DMS79 treated with DMSO at 0.1 percent for 48 hours (cell line): Measurements from ENCODE around the gene PPM1E.
"Not testable (repeated sequence)": the region's sequence is repeated elsewhere in the genome, so short reads cannot be mapped to it uniquely, and the experiment has no call there.

ENCODE experiments used
- DNase-seq: peaks from one replicate; lab custom pipeline; 2025; lab: John Stamatoyannopoulos, UW

PPM1E gene

DNA sequence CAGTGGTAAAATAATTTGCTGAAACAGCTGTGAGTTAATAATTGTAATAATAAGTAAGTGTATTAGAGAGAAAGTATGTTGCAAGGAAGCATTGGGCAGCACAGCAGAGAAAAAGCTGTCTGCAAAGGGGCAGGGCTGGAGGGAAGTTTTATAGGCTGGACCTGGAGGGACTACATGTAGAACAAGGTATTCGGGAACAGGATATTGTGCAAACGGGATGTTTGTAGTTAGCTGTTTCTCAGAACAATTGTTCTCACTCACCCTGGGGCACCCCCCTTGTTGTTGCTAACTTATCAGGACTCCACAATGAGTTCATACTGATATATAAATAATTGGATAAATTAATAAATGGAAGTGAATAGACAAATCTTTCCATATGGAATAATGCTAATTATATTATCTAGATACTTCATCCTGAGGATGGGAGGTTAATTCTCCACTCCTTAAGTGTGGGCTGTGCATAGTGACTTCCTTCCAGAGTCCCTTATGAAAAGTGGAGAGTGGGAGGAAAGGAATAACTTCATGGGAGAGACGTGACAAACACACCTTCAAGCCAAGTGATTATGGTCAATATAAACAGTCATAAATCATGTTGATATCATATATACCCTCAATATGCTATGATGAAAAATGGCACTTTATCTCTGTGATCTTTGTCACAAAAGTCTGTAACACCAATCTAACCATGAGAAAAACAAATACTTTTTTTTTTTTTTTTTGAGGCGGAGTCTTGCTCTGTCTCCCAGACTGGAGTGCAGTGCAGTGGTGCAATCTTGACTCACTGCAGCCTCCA, 85.4 kb downstream of the PPM1E start:
- no peak for DNase-seq

DNA sequence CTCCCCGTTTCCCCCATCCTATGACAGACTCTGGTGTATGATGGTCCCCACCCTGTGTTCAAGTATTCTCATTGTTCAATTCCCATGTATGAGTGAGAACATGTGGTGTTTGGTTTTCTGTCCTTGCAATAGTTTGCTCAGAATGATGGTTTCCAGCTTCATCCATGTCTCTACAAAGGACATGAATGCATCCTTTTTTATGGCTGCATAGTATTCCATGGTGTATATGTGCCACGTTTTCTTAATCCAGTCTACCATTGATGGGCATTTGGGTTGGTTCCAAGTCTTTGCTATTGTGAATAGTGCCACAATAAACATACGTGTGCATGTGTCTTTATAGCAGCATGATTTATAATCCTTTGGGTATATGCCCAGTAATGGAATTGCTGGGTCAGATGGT, 90.8 kb downstream of the PPM1E start:
- not testable (repeated sequence) for DNase-seq

DNA sequence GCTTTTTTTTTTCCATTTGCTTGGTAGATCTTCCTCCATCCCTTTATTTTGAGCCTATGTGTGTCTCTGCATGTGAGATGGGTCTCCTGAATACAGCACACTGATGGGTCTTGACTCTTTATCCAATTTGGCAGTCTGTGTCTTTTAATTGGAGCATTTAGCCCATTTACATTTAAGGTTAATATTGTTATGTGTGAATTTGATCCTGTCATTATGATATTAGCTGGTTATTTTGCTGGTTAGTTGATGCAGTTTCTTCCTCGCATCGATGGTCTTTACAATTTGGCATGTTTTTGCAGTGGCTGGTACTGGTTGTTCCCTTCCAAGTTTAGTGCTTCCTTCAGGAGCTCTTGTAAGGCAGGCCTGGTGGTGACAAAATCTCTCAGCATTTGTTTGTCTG, 94.5 kb downstream of the PPM1E start:
- not testable (repeated sequence) for DNase-seq

DNA sequence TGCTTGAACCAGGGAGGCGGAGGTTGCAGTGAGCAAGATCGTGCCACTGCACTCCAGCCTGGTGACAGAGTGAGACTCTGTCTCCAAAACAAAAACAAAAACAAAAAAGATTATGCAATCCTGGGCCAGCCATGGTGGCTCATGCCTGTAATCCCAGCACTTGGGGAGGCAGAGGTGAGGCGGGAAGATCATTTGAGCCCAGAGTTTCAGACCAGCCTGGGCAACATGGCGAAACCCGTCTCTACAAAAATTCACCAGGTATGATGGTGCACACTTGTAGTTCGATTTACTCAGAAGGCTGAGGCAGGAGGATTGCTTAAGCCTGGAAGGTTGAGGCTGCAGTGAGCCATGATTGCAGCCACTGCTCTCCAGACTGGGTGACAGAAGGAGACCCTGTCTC, 109.6 kb downstream of the PPM1E start:
- no peak for DNase-seq

DNA sequence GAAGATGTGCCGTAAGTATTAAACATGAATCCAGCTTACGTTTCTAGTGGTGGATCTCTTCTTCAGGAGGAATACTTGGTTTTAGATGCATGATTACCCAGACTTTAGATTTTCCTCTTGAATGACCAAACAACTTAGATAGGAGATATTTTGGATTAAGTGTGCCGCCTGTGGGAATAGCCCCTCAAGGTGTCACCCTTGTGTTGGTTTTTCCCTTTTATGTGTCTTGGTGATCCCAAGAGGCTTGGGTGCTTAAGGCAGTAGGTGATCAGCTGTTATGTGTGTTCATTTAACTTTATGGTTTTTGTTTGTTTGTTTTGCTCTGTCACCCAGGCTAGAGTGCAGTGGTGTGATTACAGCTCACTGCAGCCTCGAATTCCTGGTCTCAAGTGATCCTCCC, 115.1 kb downstream of the PPM1E start:
- DNase-seq, result no peak

DNA sequence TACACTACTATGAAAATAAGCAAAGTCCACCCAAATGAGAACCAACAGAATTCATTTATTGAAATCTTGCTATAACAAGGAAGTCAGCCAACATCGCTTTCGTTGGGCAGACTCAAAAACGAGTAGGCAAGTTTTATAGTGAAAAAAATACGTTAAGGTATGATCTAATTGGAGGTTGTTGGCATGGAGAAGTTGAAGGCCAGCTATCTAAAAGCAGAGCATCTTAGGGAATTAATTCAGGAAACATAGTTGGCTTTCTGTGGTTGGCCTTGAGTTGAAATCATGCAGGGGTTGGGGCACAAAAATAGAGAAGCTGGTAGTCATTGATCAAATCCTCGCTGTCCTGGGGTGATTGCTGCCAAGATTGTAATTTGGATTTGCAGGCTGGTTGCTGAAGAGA, 118.3 kb downstream of the PPM1E start:
- no peak for DNase-seq

DNA sequence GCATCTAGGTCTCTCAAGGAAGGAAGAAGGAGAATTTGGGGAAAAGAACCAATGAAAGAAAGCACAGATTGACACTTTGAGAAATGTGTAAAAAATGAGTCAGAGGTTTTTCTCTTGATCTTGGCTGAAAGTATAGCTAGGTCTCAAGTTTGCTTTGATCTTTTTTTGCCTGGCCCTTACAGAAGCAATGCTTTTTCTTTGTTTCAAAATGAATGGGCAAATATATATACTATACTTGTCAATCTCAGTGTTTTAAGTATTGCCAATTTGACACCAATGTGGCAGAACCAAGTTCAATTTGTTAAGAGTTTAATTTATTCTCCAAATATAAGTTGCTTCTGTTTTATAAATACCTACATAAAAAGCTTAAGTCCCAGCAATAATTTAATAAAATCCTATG, 119.6 kb downstream of the PPM1E start:
- DNase-seq, result no peak

DNA sequence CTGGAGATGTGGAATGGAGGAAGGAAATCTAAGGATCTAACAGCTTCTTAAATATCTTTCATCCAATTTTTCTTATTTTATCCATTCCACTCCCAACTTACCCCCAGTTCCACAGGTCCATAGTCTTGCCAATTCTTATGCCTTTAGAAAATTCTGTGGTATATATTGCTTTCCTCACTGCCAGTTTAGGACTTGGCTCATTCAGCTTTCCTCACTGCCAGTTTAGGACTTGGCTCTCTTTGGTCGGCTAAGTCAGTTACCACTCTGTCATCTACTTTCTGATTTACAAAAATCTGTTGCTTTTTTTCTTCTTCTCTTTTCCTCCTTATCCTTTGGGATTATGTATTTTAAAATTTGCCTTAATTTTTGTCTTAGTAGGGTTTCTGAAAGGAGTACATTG, 128.5 kb downstream of the PPM1E start:
- no peak for DNase-seq

DNA sequence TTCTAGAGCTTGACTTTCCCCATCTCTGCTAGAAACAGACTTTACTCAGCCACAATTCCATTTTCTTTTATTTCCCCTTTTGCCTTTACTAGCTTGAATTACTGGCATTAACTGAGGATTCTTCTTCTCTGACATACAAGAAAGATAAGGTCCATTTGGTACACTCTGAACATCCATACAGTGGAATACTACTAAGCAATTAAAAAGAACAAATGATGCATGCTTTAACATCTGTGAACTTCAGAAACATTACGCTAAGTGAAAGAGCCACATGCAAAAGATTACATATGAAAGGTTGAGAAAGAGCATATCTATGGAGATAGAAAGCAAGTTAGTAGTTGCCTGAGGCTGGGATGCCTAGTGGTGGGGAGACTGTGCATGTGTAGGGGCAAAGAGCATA, 130.9 kb downstream of the PPM1E start:
- DNase-seq, result no peak

DNA sequence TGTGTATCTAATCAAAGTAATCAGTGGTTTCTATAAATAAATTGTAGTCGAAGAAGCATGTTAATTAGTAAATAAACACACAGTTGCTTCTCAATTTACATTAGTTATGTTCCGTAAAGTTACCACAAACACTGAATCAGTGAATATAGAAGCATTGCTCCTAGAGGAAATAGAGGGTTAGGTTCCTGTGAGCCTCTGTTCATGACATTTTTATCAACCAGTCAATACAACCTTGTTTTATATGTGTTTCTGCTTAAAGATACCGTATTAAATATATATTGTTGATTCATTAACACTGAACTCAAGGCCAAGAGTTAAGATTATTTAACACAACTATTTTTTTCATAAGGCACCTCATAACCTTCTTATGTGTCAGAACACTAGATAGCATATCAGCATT, 134.3 kb downstream of the PPM1E start:
- DNase-seq, result no peak

DNA sequence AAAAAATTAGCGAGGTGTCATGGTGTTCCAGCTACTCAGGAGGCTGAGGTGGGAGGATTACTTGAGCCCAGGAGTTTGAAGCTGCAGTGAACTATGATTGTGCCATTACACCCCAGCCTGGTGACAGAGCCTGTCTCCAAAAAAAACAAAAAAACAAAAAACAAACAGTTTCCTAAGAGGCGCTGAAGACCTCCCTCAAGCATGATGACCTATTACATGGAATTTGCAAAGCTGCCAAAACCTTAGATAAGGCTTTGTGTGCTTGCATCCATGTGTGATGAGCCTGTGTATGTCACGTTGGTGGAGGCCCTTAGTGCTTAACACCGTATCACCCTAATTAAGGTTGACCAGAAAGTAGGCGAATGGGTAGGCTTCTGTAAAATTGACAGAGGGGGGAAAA, 143.5 kb downstream of the PPM1E start:
- no peak for DNase-seq

DNA sequence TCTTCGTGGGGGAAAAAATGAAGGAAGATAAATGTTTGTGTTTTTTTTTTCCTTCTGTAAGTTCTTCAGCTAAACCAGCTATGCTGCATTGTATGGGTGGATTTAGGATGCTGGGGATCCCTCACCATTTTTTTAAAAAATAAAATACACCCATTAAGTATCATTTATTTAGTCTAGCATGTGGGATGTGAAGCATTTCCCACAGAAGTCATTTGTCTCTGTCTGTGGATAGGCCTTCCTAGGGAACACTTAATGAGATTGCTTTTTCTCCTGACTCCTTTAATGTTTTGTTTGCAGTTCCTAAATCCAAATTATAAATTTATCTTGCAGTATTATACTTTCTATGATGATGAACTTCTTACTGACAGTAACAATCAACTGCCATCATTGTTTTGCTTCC, 146.7 kb downstream of the PPM1E start:
- no peak for DNase-seq

DNA sequence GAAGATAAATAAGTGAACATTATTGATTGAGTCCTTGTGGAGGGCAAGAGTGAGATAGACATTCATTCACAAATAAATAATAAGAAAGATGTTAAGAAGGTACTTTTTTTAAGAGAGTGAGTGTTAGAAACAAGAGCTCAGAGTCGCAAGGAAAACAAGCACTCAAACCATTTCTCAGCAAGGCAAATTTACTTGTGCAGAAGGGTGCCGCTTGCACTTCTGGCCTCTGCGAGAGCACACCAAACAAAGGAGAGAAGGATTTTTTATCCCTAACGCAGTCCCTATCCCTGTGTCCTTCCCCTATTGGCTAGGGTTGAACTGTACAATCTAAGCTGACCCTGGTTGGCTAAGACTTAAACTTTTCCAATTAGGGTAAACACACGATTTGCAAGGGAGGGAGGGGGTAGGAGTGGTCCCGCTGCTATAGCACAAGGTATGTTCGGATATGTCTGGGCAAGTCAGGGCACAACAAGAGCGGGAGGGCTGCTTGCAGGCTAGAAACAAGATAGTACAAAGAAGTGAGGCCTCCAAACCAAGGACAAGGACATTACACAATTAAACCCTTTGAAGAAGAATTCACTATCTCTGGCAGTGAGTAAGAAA, 156.2 kb downstream of the PPM1E start:
- DNase-seq, result no peak

DNA sequence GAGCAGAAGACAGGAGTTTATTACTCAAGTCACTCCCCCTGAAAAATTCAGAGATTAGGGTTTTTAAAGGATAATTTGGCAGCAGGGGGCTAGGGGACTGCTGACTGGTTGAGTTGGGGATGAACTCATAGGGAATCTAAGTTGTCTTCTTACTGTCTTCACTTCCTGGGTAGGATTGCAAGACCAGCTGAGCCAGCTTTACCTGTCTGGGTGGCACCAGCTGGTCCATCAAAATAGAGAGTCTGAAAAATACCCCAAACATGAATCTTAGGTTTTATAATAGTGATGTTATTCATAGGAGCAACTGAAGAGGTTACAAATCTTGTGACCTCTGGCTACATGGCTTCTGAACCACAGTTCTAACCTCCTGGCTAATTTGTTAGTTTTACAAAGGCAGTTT, 157.9 kb downstream of the PPM1E start:
- no peak for DNase-seq

DNA sequence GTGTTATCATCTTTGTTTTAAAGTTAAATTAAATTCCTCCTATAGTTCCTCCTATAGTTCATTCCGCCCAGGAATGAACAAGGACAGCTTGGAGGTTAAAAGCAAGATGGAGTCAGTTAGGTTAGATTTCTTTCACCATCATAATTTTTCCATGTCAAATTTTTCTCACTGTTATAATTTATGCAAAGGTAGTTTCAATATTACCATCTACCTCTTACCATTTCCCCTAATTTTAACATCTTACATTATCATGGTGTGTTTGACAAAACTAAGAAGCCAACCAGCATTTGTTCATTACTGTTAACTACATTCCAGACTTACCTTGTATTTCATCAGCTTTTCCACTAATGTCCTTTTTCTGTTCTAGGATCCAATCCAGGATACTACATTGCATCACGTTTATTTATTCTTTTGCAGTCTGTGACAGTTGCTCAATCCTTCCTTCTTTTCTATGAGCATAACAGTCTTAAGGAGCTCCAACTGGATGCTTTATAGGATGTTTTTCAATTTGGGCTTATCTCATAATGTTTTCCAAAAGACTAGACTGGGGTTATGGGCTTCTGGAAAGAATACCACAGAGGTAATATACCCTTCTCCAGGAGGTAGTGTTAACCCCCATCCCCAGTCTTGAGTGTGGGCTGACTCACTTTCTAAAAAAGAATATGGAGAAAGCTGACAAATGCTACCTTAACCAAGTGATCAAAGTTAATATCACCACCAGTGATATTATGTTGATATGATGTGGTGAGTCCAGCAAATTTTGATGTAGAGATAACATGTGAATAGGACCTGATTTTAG, 158.5 kb downstream of the PPM1E start:
- DNase-seq, result no peak

DNA sequence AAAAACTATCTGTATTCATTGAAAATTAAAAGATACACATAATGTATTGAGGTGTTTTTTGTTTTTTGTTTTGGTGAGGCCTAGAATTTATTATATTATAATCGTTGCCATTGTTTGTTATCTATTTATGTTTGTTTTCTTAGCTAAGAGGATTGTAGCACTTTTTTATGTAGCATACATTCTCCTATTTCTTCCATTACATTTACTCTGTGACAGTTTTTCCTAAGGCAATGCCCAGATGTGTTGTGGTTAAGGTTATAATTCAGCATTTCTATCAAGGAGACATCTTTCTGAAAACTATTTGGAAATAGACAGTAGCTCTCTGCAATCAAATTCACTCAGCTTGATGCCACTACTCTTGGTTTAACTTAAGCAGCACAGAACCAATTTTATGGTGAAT, 161.6 kb downstream of the PPM1E start:
- DNase-seq, result no peak

DNA sequence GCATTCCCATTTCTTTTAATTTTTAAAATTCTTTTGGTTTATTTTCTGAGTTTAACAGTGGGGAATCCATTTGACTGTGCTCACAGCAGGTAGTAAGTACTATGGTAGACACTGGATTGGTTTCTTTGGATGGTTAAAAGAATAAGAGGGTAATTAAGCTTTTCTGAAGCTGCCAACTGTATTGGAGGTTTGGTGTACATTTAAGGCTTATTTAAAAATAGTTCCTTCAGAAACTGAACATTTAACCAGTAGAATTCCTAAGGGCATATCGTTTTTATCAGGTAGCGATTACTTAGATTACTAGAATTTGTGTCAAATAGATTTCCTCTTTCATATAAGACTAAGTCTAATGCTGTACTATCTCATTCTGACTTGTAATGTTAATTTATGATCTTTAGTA, 162.4 kb downstream of the PPM1E start:
- peak; percentile 24 for DNase-seq

DNA sequence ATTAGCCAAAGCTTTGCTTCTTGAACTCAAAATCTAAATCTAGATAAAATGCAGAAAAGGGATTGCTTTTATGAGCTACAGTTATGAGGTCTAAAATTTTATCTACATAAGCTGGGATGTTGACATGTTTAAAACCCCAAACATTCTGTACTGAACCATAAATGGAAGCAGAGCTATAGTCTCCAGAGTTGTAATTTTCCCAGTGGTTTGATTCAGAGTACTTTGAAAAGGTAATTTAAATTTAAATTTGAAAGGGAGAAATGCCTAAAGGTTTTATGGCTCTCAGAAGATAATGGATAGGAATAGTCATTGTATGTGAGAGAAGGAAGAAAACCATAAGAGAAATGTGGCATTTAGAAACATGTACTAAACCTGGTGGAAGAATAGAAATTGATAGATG, 163.2 kb downstream of the PPM1E start:
- DNase-seq, result no peak

DNA sequence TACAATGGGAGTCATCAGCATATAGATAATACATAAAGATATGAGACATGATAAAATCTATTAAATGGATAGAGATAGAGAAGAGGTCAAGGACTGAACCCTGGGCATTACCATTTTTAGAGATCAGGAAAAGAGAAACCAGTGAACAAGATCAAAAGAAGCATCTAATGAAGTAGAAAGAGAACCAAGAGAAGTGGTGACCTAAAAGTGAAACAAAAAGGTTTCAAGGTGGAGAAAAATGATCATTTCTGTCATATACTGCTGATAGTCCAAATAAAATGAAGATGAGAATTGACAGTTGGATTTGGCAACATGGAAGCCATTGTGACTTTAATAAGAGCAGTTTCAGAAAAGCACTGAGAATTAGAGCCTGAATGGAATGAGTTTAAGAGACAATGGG, 165.1 kb downstream of the PPM1E start:
- no peak for DNase-seq

DNA sequence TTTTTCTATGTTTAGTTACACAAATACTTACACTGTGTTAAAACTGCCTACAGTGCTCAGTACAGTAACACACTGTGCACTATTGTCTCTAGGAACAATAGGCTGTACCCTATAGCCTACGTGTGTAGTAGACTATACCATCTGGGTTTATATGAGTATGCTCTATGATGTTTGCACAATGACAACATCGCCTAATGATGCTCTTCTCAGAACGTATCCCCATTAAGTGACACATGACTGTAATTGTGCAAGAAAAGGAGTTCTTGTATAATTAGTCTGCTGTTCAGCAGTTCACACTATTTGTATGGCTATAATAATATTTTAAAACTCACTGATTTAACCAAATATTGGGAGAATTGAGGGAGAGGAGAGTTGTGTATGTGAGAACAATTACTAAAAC, 177.3 kb downstream of the PPM1E start:
- no peak for DNase-seq

DNA sequence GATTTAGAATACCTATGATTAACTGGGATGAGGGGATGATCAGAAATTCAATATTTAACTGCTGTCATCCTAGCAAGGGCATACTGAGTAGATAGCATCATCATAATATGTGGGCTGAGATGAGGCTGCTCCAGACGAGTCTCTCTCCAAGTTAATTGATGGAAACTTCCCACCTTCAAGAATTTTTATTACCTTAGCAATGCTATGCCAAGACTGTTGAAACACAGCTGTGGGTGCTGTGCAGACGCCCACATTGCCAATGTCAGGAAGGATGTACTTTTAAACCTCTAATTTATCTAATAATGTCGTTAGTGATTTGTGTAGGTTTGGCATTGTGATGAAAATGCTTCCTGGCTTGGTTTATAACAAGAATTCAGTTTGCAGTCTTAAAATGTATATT, 180.6 kb downstream of the PPM1E start:
- DNase-seq, result no peak

DNA sequence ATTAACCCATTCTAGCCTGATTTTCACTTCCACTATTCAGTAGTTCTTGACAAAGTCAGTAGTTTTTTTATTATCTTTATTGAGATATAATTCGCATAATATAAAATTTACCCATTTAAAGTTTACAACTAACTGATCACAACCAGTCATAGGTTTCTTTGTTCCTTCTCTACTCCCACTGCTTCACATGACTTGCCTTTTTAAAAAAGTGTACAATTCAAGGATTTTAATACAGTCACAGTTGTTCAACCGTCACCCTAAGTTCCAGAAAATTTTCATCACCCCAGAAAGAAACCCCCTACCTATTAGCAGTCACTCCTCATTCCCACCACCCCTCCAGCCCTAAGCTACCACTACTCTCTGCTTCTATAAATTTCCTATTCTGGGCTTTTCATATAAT, 188.5 kb downstream of the PPM1E start:
- DNase-seq, result no peak

DNA sequence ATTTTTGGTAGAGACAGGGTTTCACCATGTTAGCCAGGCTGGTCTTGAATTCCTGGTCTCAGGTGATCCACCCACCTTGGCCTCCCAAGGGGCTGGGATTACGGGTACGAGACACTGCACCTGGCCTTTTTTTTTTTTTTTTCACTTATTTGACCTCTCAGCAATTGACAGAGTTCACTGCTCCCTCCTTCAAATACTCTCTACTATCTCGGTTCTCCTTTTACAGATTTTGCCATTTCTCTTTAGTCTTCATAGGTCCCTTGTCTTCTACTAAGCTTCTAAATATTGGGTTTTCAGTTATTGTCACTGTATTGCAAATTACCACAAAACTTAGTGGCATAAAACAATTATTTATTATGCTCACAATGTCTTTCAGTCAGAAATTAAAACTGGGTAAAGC, 191.8 kb downstream of the PPM1E start:
- DNase-seq, result no peak
